Measurements from ENCODE around the gene SLC22A23.
A peak's percentile ranks its signal among the peaks of the same experiment; 100 is the strongest.

SLC22A23 gene

GRCh38 chr6:3466488-3467219, 9.8 kb upstream of the SLC22A23 start:
- TF ChIP-seq, protein P1, sequence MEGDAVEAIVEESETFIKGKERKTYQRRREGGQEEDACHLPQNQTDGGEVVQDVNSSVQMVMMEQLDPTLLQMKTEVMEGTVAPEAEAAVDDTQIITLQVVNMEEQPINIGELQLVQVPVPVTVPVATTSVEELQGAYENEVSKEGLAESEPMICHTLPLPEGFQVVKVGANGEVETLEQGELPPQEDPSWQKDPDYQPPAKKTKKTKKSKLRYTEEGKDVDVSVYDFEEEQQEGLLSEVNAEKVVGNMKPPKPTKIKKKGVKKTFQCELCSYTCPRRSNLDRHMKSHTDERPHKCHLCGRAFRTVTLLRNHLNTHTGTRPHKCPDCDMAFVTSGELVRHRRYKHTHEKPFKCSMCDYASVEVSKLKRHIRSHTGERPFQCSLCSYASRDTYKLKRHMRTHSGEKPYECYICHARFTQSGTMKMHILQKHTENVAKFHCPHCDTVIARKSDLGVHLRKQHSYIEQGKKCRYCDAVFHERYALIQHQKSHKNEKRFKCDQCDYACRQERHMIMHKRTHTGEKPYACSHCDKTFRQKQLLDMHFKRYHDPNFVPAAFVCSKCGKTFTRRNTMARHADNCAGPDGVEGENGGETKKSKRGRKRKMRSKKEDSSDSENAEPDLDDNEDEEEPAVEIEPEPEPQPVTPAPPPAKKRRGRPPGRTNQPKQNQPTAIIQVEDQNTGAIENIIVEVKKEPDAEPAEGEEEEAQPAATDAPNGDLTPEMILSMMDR (conservative IDR thresholded peaks at IDR 0.05; ENCODE audit: low read depth) = no peak
- CTCF ChIA-PET = interaction anchor here (1.4 kb wide), 1 partner anchor 215 kb away, joined by 4 read pairs; no protein-coding TSS in a partner anchor
- no peak for DNase-seq (ENCODE audit: low spot score)
- H3K27ac ChIP-seq = no peak overlapping the region
- POLR2A ChIA-PET (ENCODE audit: low non-redundant PET) = no interaction called here

GRCh38 chr6:3460253-3460652, 3.4 kb upstream of the SLC22A23 start:
- no peak for DNase-seq (ENCODE audit: low spot score)
- TF ChIP-seq, protein P1 (conservative IDR thresholded peaks at IDR 0.05; ENCODE audit: low read depth) = no peak
- H3K27ac ChIP-seq = no peak overlapping the region
- CTCF ChIA-PET = interaction anchor here (0.6 to 0.7 kb wide), 3 partner anchors 52 to 189 kb away, joined by 3 to 6 read pairs (median 3); no protein-coding TSS in a partner anchor
- POLR2A ChIA-PET (ENCODE audit: low non-redundant PET) = no interaction called here

- CTCF ChIA-PET = no interaction called here
- TF ChIP-seq, protein P1 (conservative IDR thresholded peaks at IDR 0.05; ENCODE audit: low read depth) = no peak
- POLR2A ChIA-PET (ENCODE audit: low non-redundant PET) = no interaction called here
- H3K27ac ChIP-seq = no peak overlapping the region
- DNase-seq (ENCODE audit: low spot score) = no peak
Observed at GRCh38 chr6:3458706-3459421, 2.0 kb upstream of the SLC22A23 start.

DNA sequence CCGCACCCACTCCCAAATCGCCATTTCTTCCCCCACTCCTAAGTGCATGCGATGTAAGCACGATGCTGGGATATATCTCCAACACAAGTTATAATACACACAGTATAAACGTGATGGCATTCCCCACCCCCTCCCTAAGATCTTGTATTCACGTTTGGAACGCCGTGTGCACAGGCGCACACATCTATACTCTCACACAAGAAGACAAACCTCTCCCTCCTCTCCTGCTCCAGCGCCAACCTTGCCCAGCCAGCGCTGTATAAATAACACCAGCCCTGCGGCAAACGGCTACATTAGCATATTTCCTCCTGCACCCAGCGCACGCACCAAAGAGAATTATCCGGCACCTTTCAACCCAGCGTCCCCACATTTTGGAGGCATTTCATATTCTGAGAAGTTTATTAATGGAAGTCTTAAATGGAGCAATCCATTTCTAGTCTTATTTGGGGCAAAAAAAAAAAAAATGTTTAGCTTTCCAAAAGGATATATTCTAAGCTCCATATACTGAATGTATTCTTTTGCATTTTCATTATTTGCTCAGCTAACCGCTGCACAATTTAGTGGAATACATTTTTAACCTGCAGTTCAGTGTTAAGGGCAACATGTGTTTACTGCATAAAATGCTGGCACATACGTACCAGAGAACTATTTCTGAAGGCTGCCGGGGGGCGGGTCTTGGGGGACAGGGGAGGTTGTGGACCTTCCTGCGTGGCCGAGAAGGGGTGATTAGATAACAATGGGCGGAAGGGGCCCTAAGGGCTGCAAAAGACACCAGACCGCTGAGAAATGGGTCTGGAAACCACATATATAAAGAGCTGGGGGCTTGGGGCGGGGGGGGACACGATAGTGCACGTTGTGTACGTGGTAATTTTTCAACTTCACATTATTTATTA, 1.1 kb upstream of the SLC22A23 start:
- peak; percentile 34 for DNase-seq (ENCODE audit: low spot score)
- ChIA-PET POLR2A (ENCODE audit: low non-redundant PET) (no interaction called here), CTCF (interaction anchor here (0.6 to 0.7 kb wide), 4 partner anchors 42 to 264 kb away, joined by 3 to 5 read pairs (median 4); no protein-coding TSS in a partner anchor)
- peak overlapping the region; percentile 85 for H3K27ac ChIP-seq
- TF ChIP-seq, protein P1 (conservative IDR thresholded peaks at IDR 0.05; ENCODE audit: low read depth) = no peak

- DNase-seq (ENCODE audit: low spot score) = no peak
- ChIA-PET POLR2A (ENCODE audit: low non-redundant PET) (no interaction called here), CTCF (interaction anchor here (0.6 to 1.0 kb wide), 4 partner anchors 9 to 1792 kb away, joined by 3 read pairs; no protein-coding TSS in a partner anchor)
- H3K27ac ChIP-seq = peak overlapping the region; percentile 85
- TF ChIP-seq, protein P1 (conservative IDR thresholded peaks at IDR 0.05; ENCODE audit: low read depth) = no peak
Observed at GRCh38 chr6:3456395-3456897, 404 bp downstream of the SLC22A23 start.
